ENCODE data around the gene PHOSPHO2.
A peak's percentile ranks its signal among the peaks of the same experiment; 100 is the strongest.

PHOSPHO2 gene

GRCh38 chr2:169694113-169694893 lies at the start of gene PHOSPHO2, which contains the start of gene CFAP210:
Gene PHOSPHO2 (plus strand): TSS chr2:169694469. CDS start chr2:169700972, 6,503 bp downstream.
Gene CFAP210 (minus strand): TSS chr2:169694405. CDS start chr2:169694327, 78 bp downstream.
- DNase-seq (ENCODE audit: low read depth) = peak; percentile 95

GRCh38 chr2:169647496-169647895 lies 46.8 kb upstream of the PHOSPHO2 start:
- no peak for DNase-seq (ENCODE audit: low read depth)

GRCh38 chr2:169649278-169649677 lies 45.0 kb upstream of the PHOSPHO2 start:
- DNase-seq (ENCODE audit: low read depth) = no peak

GRCh38 chr2:169653636-169654035 lies 40.6 kb upstream of the PHOSPHO2 start:
- DNase-seq (ENCODE audit: low read depth) = no peak

GRCh38 chr2:169656164-169656563 lies 38.1 kb upstream of the PHOSPHO2 start:
- no peak for DNase-seq (ENCODE audit: low read depth)

- DNase-seq (ENCODE audit: low read depth) = no peak
These were observed 35.4 kb upstream of the PHOSPHO2 start for GRCh38 chr2:169658877-169659276.

GRCh38 chr2:169659320-169659719 lies 34.9 kb upstream of the PHOSPHO2 start:
- no peak for DNase-seq (ENCODE audit: low read depth)

GRCh38 chr2:169661265-169661664 lies 33.0 kb upstream of the PHOSPHO2 start:
- no peak for DNase-seq (ENCODE audit: low read depth)

- DNase-seq (ENCODE audit: low read depth) = no peak
These were observed 31.5 kb upstream of the PHOSPHO2 start for GRCh38 chr2:169662744-169663143.

GRCh38 chr2:169663247-169663646 lies 31.0 kb upstream of the PHOSPHO2 start:
- DNase-seq (ENCODE audit: low read depth) = no peak

- no peak for DNase-seq (ENCODE audit: low read depth)
These were observed 29.7 kb upstream of the PHOSPHO2 start for GRCh38 chr2:169664600-169664977.

- no peak for DNase-seq (ENCODE audit: low read depth)
These were observed 29.0 kb upstream of the PHOSPHO2 start for GRCh38 chr2:169664978-169665930.

- DNase-seq (ENCODE audit: low read depth) = no peak
These were observed 26.7 kb upstream of the PHOSPHO2 start for GRCh38 chr2:169667583-169667982.

- DNase-seq (ENCODE audit: low read depth) = no peak
These were observed 24.0 kb upstream of the PHOSPHO2 start for GRCh38 chr2:169670215-169670651.

GRCh38 chr2:169670937-169671336 lies 23.3 kb upstream of the PHOSPHO2 start:
- DNase-seq (ENCODE audit: low read depth) = no peak

GRCh38 chr2:169672406-169672805 lies 21.9 kb upstream of the PHOSPHO2 start:
- no peak for DNase-seq (ENCODE audit: low read depth)

GRCh38 chr2:169673106-169673505 lies 21.2 kb upstream of the PHOSPHO2 start:
- DNase-seq (ENCODE audit: low read depth) = no peak

- no peak for DNase-seq (ENCODE audit: low read depth)
These were observed 20.3 kb upstream of the PHOSPHO2 start for GRCh38 chr2:169673921-169674320.

- no peak for DNase-seq (ENCODE audit: low read depth)
These were observed 17.9 kb upstream of the PHOSPHO2 start for GRCh38 chr2:169676357-169676756.

GRCh38 chr2:169676850-169677249 lies 17.4 kb upstream of the PHOSPHO2 start:
- no peak for DNase-seq (ENCODE audit: low read depth)

- no peak for DNase-seq (ENCODE audit: low read depth)
These were observed 11.2 kb upstream of the PHOSPHO2 start for GRCh38 chr2:169683054-169683424.

GRCh38 chr2:169683425-169684134 lies 10.7 kb upstream of the PHOSPHO2 start:
- DNase-seq (ENCODE audit: low read depth) = no peak

Measured in fibroblast of the conjunctiva (primary cell).